Measurements from ENCODE around the gene KRTAP10-3. TPM values are rescaled to one million over a fixed set of nuclear protein-coding genes. Genes with fewer than 3 reads are reported as not detected.

KRTAP10-3 gene
- total and polyA plus RNA-seq, 2 of the 13 experiments (the other 11 are each of a cell fraction or from before 2014, with no cell fraction given): not detected

DNA sequence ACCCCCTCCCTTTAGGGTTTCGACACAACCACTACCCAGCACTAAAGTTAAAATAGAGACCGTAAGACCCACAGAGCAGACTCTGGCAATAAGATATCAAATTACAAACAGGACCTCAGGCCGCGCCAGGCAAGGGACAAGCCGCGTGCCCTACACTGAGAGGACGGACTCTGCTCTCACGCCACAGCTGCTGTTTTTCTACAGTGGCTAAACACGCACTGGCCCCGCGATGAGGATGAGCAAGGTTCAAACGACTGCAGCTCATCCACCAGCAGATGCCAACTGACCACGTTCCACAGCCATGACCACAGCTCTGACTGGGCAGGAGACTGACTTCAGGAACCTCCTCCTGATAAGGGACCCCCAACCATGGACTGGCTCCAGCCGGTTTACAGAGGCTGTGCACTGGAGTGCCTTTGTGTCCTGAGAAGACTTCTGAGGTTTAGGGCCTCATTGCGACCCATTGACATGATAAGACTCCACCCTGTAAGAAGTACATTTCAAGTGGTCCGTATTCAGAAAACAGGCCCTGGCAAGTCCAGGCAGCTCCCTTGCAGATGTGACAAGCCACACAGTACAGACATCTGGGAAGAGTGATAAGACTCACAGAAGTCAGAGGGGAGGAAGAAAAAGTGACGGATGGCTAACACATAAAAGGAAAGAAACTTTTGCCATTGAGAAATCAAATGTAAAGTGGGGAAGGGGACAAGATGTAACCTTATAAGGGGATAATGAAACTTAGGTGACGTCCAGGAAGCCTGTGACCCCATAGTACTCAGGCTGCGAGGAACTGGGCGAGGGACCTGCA is 35.2 kb upstream of the KRTAP10-3 start (continued):
- peak; percentile 78; the same call in 1 of the 2 replicates for TF ChIP-seq NCOA1 (CRISPR knock-in tag; IDR thresholded peaks at IDR 0.05)
- TF ChIP-seq FOXM1 (CRISPR knock-in tag; IDR thresholded peaks at IDR 0.05): no peak
- TF ChIP-seq ZNF263 (CRISPR knock-in tag; IDR thresholded peaks at IDR 0.05): peak; percentile 76
- TF ChIP-seq, protein P1, sequence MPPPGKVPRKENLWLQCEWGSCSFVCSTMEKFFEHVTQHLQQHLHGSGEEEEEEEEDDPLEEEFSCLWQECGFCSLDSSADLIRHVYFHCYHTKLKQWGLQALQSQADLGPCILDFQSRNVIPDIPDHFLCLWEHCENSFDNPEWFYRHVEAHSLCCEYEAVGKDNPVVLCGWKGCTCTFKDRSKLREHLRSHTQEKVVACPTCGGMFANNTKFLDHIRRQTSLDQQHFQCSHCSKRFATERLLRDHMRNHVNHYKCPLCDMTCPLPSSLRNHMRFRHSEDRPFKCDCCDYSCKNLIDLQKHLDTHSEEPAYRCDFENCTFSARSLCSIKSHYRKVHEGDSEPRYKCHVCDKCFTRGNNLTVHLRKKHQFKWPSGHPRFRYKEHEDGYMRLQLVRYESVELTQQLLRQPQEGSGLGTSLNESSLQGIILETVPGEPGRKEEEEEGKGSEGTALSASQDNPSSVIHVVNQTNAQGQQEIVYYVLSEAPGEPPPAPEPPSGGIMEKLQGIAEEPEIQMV (CRISPR knock-in tag; IDR thresholded peaks at IDR 0.05; ENCODE audit: low read depth): peak; percentile 58; the same call in 1 of the 2 replicates
- TF ChIP-seq, protein P2, sequence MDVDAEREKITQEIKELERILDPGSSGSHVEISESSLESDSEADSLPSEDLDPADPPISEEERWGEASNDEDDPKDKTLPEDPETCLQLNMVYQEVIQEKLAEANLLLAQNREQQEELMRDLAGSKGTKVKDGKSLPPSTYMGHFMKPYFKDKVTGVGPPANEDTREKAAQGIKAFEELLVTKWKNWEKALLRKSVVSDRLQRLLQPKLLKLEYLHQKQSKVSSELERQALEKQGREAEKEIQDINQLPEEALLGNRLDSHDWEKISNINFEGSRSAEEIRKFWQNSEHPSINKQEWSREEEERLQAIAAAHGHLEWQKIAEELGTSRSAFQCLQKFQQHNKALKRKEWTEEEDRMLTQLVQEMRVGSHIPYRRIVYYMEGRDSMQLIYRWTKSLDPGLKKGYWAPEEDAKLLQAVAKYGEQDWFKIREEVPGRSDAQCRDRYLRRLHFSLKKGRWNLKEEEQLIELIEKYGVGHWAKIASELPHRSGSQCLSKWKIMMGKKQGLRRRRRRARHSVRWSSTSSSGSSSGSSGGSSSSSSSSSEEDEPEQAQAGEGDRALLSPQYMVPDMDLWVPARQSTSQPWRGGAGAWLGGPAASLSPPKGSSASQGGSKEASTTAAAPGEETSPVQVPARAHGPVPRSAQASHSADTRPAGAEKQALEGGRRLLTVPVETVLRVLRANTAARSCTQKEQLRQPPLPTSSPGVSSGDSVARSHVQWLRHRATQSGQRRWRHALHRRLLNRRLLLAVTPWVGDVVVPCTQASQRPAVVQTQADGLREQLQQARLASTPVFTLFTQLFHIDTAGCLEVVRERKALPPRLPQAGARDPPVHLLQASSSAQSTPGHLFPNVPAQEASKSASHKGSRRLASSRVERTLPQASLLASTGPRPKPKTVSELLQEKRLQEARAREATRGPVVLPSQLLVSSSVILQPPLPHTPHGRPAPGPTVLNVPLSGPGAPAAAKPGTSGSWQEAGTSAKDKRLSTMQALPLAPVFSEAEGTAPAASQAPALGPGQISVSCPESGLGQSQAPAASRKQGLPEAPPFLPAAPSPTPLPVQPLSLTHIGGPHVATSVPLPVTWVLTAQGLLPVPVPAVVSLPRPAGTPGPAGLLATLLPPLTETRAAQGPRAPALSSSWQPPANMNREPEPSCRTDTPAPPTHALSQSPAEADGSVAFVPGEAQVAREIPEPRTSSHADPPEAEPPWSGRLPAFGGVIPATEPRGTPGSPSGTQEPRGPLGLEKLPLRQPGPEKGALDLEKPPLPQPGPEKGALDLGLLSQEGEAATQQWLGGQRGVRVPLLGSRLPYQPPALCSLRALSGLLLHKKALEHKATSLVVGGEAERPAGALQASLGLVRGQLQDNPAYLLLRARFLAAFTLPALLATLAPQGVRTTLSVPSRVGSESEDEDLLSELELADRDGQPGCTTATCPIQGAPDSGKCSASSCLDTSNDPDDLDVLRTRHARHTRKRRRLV (CRISPR knock-in tag; IDR thresholded peaks at IDR 0.05): peak; percentile 34; the same call in 1 of the 2 replicates
- peak; percentile 40; the same call in 1 of the 2 replicates for TF ChIP-seq BHLHE40 (IDR thresholded peaks at IDR 0.05; ENCODE audit: low read length)
- peak; percentile 67; the same call in 1 of the 2 replicates for TF ChIP-seq FOXC1 (CRISPR knock-in tag; IDR thresholded peaks at IDR 0.05; ENCODE audit: borderline replicate concordance)
- TF ChIP-seq ATRX (CRISPR knock-in tag; IDR thresholded peaks at IDR 0.05; ENCODE audit: borderline replicate concordance): no peak
- TF ChIP-seq, protein P3, sequence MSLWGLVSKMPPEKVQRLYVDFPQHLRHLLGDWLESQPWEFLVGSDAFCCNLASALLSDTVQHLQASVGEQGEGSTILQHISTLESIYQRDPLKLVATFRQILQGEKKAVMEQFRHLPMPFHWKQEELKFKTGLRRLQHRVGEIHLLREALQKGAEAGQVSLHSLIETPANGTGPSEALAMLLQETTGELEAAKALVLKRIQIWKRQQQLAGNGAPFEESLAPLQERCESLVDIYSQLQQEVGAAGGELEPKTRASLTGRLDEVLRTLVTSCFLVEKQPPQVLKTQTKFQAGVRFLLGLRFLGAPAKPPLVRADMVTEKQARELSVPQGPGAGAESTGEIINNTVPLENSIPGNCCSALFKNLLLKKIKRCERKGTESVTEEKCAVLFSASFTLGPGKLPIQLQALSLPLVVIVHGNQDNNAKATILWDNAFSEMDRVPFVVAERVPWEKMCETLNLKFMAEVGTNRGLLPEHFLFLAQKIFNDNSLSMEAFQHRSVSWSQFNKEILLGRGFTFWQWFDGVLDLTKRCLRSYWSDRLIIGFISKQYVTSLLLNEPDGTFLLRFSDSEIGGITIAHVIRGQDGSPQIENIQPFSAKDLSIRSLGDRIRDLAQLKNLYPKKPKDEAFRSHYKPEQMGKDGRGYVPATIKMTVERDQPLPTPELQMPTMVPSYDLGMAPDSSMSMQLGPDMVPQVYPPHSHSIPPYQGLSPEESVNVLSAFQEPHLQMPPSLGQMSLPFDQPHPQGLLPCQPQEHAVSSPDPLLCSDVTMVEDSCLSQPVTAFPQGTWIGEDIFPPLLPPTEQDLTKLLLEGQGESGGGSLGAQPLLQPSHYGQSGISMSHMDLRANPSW (CRISPR knock-in tag; IDR thresholded peaks at IDR 0.05; ENCODE audit: borderline replicate concordance): peak; percentile 64; the same call in 1 of the 2 replicates
- TF ChIP-seq ZNF878 (CRISPR knock-in tag; IDR thresholded peaks at IDR 0.05): peak; percentile 92
- TF ChIP-seq NR2C2 (CRISPR knock-in tag; IDR thresholded peaks at IDR 0.05; ENCODE audit: borderline replicate concordance): no peak
- TF ChIP-seq ZNF350 (CRISPR knock-in tag; IDR thresholded peaks at IDR 0.05; ENCODE audit: borderline replicate concordance, low read depth): peak; percentile 54; the same call in 1 of the 2 replicates
- peak; percentile 83 for TF ChIP-seq ZFP36L1 (CRISPR knock-in tag; IDR thresholded peaks at IDR 0.05)
- peak; percentile 71 for TF ChIP-seq FOSL2 (CRISPR knock-in tag; IDR thresholded peaks at IDR 0.05)
- 0 out of 2 replicates have a peak, but pooled peaks have one; percentile 22 for TF ChIP-seq ZKSCAN5 (CRISPR knock-in tag; IDR thresholded peaks at IDR 0.05)
- TF ChIP-seq, protein P4, sequence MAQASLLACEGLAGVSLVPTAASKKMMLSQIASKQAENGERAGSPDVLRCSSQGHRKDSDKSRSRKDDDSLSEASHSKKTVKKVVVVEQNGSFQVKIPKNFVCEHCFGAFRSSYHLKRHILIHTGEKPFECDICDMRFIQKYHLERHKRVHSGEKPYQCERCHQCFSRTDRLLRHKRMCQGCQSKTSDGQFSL (CRISPR knock-in tag; IDR thresholded peaks at IDR 0.05): peak; percentile 28; the same call in 1 of the 2 replicates
- TF ChIP-seq FOXK2 (IDR thresholded peaks at IDR 0.05): 0 out of 2 replicates have a peak, but pooled peaks have one; percentile 43
- TF ChIP-seq SETDB1 (CRISPR knock-in tag; IDR thresholded peaks at IDR 0.05; ENCODE audit: borderline replicate concordance): peak; percentile 79; the same call in 1 of the 2 replicates
- peak; percentile 58 for TF ChIP-seq PPARG (CRISPR knock-in tag; conservative IDR thresholded peaks at IDR 0.05)
- no peak for TF ChIP-seq ZSCAN20 (CRISPR knock-in tag; IDR thresholded peaks at IDR 0.05; ENCODE audit: borderline replicate concordance)
